T-helper 9 cell (primary cell): ENCODE measurements around the gene ANKRD34B.
"Not testable (repeated sequence)": the region's sequence is repeated elsewhere in the genome, so short reads cannot be mapped to it uniquely, and the experiment has no call there.

Experiments
- DNase-seq: peaks from one replicate; pipeline ENCODE4 v3.0.0-alpha.2; 2020
- total RNA-seq, 2 donors: gene quantifications; one replicate each; lab custom pipeline; 2026; lab: John Stamatoyannopoulos, UW

The ANKRD34B gene
- total RNA-seq, result 0 reads per million in 2 donors

GRCh38 chr5:80569961-80570786, at the start of gene ANKRD34B:
Gene ANKRD34B, minus strand, starts transcription at chr5:80570280. Its CDS starts 10,261 bp downstream, at chr5:80560019.
- DNase-seq, result no peak

- no peak for DNase-seq
Measured at GRCh38 chr5:80619086-80619485, 49.0 kb upstream of the ANKRD34B start.

GRCh38 chr5:80618438-80618837, 48.4 kb upstream of the ANKRD34B start:
- no peak for DNase-seq

- DNase-seq, result no peak
Measured at GRCh38 chr5:80615266-80615914, 45.3 kb upstream of the ANKRD34B start.

GRCh38 chr5:80609692-80610091, 39.6 kb upstream of the ANKRD34B start:
- no peak for DNase-seq

- no peak for DNase-seq
Measured at GRCh38 chr5:80608731-80609130, 38.7 kb upstream of the ANKRD34B start.

- DNase-seq, result no peak
Measured at GRCh38 chr5:80607832-80608231, 37.8 kb upstream of the ANKRD34B start.

GRCh38 chr5:80607343-80607742, 37.3 kb upstream of the ANKRD34B start:
- DNase-seq, result no peak

GRCh38 chr5:80600943-80601693, 31.0 kb upstream of the ANKRD34B start:
- DNase-seq, result no peak

- no peak for DNase-seq
Measured at GRCh38 chr5:80597500-80597899, 27.4 kb upstream of the ANKRD34B start.

GRCh38 chr5:80594810-80595209, 24.7 kb upstream of the ANKRD34B start:
- DNase-seq, result no peak

- DNase-seq, result no peak
Measured at GRCh38 chr5:80592761-80593160, 22.7 kb upstream of the ANKRD34B start.

- no peak for DNase-seq
Measured at GRCh38 chr5:80592105-80592504, 22.0 kb upstream of the ANKRD34B start.

GRCh38 chr5:80591352-80591751, 21.3 kb upstream of the ANKRD34B start:
- DNase-seq, result no peak

- DNase-seq, result no peak
Measured at GRCh38 chr5:80590766-80591165, 20.7 kb upstream of the ANKRD34B start.

- DNase-seq, result no peak
Measured at GRCh38 chr5:80588858-80589540, 18.9 kb upstream of the ANKRD34B start.

GRCh38 chr5:80584770-80585169, 14.7 kb upstream of the ANKRD34B start:
- DNase-seq, result no peak

GRCh38 chr5:80580291-80580690, 10.2 kb upstream of the ANKRD34B start:
- DNase-seq, result not testable (repeated sequence)

- no peak for DNase-seq
Measured at GRCh38 chr5:80579050-80579449, 9.0 kb upstream of the ANKRD34B start.

- DNase-seq, result no peak
Measured at GRCh38 chr5:80577707-80578106, 7.6 kb upstream of the ANKRD34B start.

- DNase-seq, result no peak
Measured at GRCh38 chr5:80576383-80576782, 6.3 kb upstream of the ANKRD34B start.

- no peak for DNase-seq
Measured at GRCh38 chr5:80573062-80573461, 3.0 kb upstream of the ANKRD34B start.
